Pons (tissue), 1 donor: ENCODE results near the gene PRDM4.
"Not testable (repeated sequence)": the region's sequence is repeated elsewhere in the genome, so short reads cannot be mapped to it uniquely, and the experiment has no call there.

Source experiments
- DNase-seq: peaks from one replicate; pipeline ENCODE4 v3.0.0-alpha.2; 2016; ENCODE audit warnings: low spot score

Gene PRDM4

GRCh38 chr12:107767466-107767865 is 6.5 kb upstream of the PRDM4 start:
- DNase-seq = no peak

- DNase-seq = no peak
Observed at GRCh38 chr12:107765316-107765715, 4.4 kb upstream of the PRDM4 start.

GRCh38 chr12:107764626-107765025 is 3.7 kb upstream of the PRDM4 start:
- DNase-seq = no peak

- DNase-seq = no peak
Observed at GRCh38 chr12:107762874-107763273, 1.9 kb upstream of the PRDM4 start.

- DNase-seq = peak; percentile 30
Observed at GRCh38 chr12:107761502-107761904, 566 bp upstream of the PRDM4 start.

GRCh38 chr12:107760207-107760808 is 629 bp downstream of the PRDM4 start:
- no peak for DNase-seq

GRCh38 chr12:107759410-107759809 is 1.5 kb downstream of the PRDM4 start:
- DNase-seq = no peak

- DNase-seq = no peak
Observed at GRCh38 chr12:107749083-107749482, 11.9 kb downstream of the PRDM4 start.

- DNase-seq = no peak
Observed at GRCh38 chr12:107748472-107748871, 12.5 kb downstream of the PRDM4 start.

GRCh38 chr12:107736914-107737313 is 24.0 kb downstream of the PRDM4 start:
- DNase-seq = no peak

- DNase-seq = no peak
Observed at GRCh38 chr12:107735763-107736162, 25.2 kb downstream of the PRDM4 start.

GRCh38 chr12:107734139-107734538 is 26.8 kb downstream of the PRDM4 start:
- no peak for DNase-seq

GRCh38 chr12:107732365-107732764 is 28.6 kb downstream of the PRDM4 start:
- no peak for DNase-seq

GRCh38 chr12:107731366-107731765 is 29.6 kb downstream of the PRDM4 start:
- DNase-seq = no peak

- DNase-seq = peak; percentile 45
Observed at GRCh38 chr12:107730618-107731341, 30.2 kb downstream of the PRDM4 start.

GRCh38 chr12:107727742-107728141 is 33.2 kb downstream of the PRDM4 start:
- not testable (repeated sequence) for DNase-seq

GRCh38 chr12:107727327-107727726 is 33.6 kb downstream of the PRDM4 start:
- DNase-seq = not testable (repeated sequence)

GRCh38 chr12:107718606-107719005 is 42.3 kb downstream of the PRDM4 start:
- no peak for DNase-seq

- no peak for DNase-seq
Observed at GRCh38 chr12:107715780-107716179, 45.2 kb downstream of the PRDM4 start.

GRCh38 chr12:107705522-107705921 is 55.4 kb downstream of the PRDM4 start:
- DNase-seq = not testable (repeated sequence)

- DNase-seq = no peak
Observed at GRCh38 chr12:107704041-107704440, 56.9 kb downstream of the PRDM4 start.

GRCh38 chr12:107702106-107702505 is 58.8 kb downstream of the PRDM4 start:
- no peak for DNase-seq

GRCh38 chr12:107695772-107696171 is 65.2 kb downstream of the PRDM4 start:
- DNase-seq = peak; percentile 7
